HG02571 (cell line): Measurements from ENCODE around the gene POLE.

Source experiments
- ATAC-seq: cut with Tn5 transposase; IDR thresholded peaks from one replicate; pipeline ENCODE4 v1.9.1; 2021; ENCODE audit warnings: mild to moderate bottlenecking, moderate library complexity; ENCODE audit not compliant: unreplicated experiment

POLE gene

GRCh38 chr12:132677492-132677891, 9.7 kb downstream of the POLE start:
- ATAC-seq, result no peak

GRCh38 chr12:132675757-132676432, 11.2 kb downstream of the POLE start:
- ATAC-seq, result no peak

- ATAC-seq, result no peak
Observed at GRCh38 chr12:132674561-132674960, 12.6 kb downstream of the POLE start.

GRCh38 chr12:132673288-132674179, 13.6 kb downstream of the POLE start:
- no peak for ATAC-seq

GRCh38 chr12:132672678-132673077, 14.5 kb downstream of the POLE start:
- ATAC-seq, result no peak

DNA sequence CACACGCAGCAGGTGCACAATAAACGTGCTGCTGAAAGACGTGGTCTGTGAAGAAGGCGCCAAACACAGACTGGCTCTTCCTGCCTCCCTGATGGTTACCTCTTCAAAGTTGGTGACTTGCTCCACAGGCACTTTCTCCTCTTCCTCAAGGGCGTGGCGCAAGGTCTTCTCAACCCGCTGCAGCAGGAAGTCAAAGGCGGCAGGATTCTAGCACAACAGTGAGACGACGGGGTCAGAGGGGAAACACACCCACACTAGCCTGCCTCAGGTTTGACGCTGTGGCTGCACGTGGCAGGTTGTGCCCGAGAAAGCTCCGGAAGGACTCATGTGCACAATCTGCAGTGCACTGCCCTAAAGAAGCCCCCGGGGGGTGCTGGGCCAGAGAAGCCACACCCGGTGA, 15.0 kb downstream of the POLE start:
- no peak for ATAC-seq

- no peak for ATAC-seq
Observed at GRCh38 chr12:132669166-132669879, 17.8 kb downstream of the POLE start.

GRCh38 chr12:132668191-132669088, 18.7 kb downstream of the POLE start:
- ATAC-seq, result no peak

GRCh38 chr12:132665794-132666193, 21.3 kb downstream of the POLE start:
- no peak for ATAC-seq

DNA sequence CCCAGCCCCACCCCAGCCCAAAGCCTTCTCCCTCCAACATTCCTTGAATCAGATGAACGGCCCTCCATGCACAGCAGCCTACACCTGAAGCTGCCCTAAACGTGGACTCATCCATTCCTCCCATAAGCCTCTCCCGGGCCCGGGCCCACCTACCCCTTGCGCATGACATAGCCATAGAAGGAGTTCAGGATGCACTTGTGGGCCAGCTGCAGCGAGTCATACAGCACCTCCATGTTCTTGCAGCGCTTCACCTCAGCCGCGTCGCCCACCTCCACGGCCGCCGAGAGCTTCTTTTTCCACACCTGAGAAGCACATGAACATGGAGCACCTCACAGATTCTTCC, 22.0 kb downstream of the POLE start:
- no peak for ATAC-seq

DNA sequence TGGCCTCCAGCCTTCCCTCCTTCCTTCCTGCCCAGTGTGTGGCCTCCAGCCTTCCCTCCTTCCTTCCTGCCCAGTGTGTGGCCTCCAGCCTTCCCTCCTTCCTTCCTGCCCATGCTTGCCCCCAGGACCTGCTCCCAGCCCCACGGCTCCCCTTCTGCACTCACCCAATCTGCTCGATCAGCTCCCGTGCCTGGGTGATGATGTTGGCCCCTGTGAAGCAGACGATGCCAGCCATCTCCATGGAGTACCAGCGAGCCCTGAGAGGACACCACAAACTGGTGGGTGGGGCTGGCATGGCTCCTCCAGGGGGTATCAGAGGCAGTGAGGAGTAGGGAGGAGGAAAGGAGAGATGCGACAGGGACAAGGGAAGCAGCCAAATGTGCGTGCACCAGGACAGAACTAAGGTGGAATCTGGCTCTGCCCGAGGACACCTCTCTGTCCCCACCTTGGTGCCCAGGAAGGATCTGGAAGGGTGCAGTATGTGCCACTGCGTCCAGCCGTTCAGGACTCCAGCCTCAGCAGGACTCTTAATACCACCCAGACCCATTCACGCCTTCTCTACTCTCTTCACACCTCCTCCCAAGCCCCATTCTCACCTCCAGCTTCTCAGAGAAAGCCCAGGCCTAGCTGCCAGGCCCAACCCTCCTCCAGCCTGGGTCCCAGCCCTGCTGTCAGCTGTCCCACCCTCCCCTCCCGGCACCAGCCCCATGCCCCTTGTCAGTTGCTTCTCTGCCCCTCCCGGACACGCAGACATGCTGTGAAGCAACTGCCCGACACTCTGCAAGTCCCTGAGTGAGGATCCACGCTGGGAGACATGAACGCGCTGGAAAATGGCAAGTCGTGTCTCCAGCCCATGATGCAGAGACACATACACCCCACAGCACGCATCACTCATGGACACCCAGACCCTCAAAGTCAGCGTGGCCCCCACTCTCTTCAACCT, 22.7 kb downstream of the POLE start:
- no peak for ATAC-seq

GRCh38 chr12:132662901-132663755, 24.0 kb downstream of the POLE start:
- ATAC-seq, result no peak

- ATAC-seq, result no peak
Observed at GRCh38 chr12:132661972-132662371, 25.2 kb downstream of the POLE start.

DNA sequence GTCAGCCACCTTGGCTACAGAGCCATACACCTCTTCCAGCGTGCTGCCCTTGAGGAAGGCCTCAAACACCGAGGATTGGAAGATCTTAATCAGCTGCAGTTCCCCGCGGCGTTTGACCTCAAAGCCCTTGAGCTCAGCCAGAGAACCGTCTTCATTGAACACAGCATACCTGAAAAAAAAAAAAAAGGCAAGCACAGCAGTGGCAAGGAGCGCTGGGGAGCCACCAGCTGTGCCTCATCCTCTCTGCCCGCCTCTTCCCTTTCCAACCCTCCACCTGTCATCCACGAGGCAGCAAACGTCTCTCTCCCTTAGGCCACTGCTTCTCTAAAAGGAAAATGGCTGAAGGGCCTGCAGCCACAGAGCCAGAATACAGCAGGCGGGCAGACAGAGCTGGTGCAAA, 26.1 kb downstream of the POLE start:
- ATAC-seq, result no peak

DNA sequence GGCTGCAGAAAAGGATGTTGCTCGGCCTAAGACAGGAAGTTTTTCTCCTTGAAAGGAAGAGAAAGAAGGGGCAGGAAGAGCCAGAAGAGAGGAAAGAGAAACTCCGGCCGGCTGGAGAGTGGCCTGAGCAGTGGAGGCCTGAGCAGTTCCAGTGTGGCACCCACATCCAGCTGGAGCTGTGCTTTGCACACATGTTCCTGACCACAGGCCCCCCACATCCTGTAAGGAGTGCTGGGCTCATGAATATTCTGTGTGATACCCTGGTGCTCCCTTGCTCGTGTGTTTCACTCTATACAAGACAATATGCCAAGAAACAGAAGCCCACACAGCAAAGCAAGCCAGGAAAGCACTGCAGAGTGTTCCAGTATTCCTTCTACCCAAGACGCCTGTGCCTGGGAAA, 27.1 kb downstream of the POLE start:
- no peak for ATAC-seq

DNA sequence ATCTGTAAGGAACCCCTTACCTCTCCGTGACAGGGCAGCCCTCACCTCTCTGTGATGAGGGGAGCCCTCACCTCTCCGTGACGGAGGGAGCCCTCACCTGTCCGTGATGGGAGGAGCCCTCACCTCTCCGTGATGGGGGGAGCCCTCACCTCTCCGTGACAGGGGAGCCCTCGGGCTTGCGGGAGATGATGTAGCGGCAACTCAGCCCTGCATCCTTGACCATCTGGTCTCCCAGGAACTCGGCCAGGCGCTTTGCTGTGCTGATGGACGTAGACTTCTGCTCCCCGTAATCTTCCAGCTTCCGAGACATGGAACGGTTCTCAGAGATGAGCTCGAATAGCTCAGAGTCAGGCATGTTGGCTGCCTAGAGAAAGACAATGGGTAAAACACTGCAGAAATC, 28.0 kb downstream of the POLE start:
- no peak for ATAC-seq

- no peak for ATAC-seq
Observed at GRCh38 chr12:132658149-132658894, 28.8 kb downstream of the POLE start.
